T-helper 2 cell treated with Interferon-gamma antibody and Interleukin-4, amounts not matched to agents 5 μg/mL and 100 μg/mL, for 36 hours (primary cell): ENCODE measurements around the gene SLC7A10.

ENCODE experiments used
- DNase-seq: peaks from one replicate; pipeline ENCODE4 v3.0.0; 2021; ENCODE audit warnings: low spot score
- H3K27ac Mint-ChIP-seq: one replicate; pipeline ENCODE4 v1.8.0; 2021; ENCODE audit warnings: mild to moderate bottlenecking, mixed read lengths
- H3K27me3 Mint-ChIP-seq: one replicate; pipeline ENCODE4 v1.8.0; 2021; ENCODE audit warnings: low read depth, mixed read lengths
- H3K36me3 Mint-ChIP-seq: one replicate; pipeline ENCODE4 v1.8.0; 2021; ENCODE audit warnings: low read depth, mixed read lengths
- H3K4me1 Mint-ChIP-seq: one replicate; pipeline ENCODE4 v1.8.0; 2021; ENCODE audit warnings: low read depth, mixed read lengths
- H3K4me3 Mint-ChIP-seq: one replicate; pipeline ENCODE4 v1.8.0; 2022; ENCODE audit warnings: mild to moderate bottlenecking, moderate library complexity, mixed read lengths
- H3K9me3 Mint-ChIP-seq: one replicate; pipeline ENCODE4 v1.8.0; 2021; ENCODE audit warnings: mixed read lengths

Gene SLC7A10

GRCh38 chr19:33248954-33249613 is 23.4 kb upstream of the SLC7A10 start:
- DNase-seq: no peak
- no peaks in the 10 kb centered on the region for H3K36me3 Mint-ChIP-seq
- H3K27ac Mint-ChIP-seq: no peak overlapping the region
- no peak overlapping the region for H3K4me3 Mint-ChIP-seq
- no peaks in the 10 kb centered on the region for H3K27me3 Mint-ChIP-seq
- no peaks in the 10 kb centered on the region for H3K9me3 Mint-ChIP-seq
- no peaks in the 10 kb centered on the region for H3K4me1 Mint-ChIP-seq

- Mint-ChIP-seq H3K27me3 (no peaks in the 10 kb centered on the region), H3K9me3 (no peaks in the 10 kb centered on the region), H3K4me3 (no peak overlapping the region), H3K4me1 (no peaks in the 10 kb centered on the region), H3K27ac (no peak overlapping the region), H3K36me3 (no peaks in the 10 kb centered on the region)
- no peak for DNase-seq
Measured at GRCh38 chr19:33248553-33248953, 22.9 kb upstream of the SLC7A10 start.

GRCh38 chr19:33248104-33248503 is 22.5 kb upstream of the SLC7A10 start:
- Mint-ChIP-seq H3K36me3 (no peaks in the 10 kb centered on the region), H3K4me3 (no peak overlapping the region), H3K27ac (no peak overlapping the region), H3K27me3 (no peaks in the 10 kb centered on the region), H3K4me1 (no peaks in the 10 kb centered on the region), H3K9me3 (no peaks in the 10 kb centered on the region)
- DNase-seq: no peak

GRCh38 chr19:33247441-33247819 is 21.8 kb upstream of the SLC7A10 start:
- Mint-ChIP-seq H3K4me1 (no peaks in the 10 kb centered on the region), H3K27ac (no peak overlapping the region), H3K4me3 (no peak overlapping the region), H3K36me3 (no peaks in the 10 kb centered on the region), H3K27me3 (no peaks in the 10 kb centered on the region), H3K9me3 (no peaks in the 10 kb centered on the region)
- DNase-seq: no peak

GRCh38 chr19:33246709-33247440 is 21.2 kb upstream of the SLC7A10 start:
- no peaks in the 10 kb centered on the region for H3K36me3 Mint-ChIP-seq
- no peak overlapping the region for H3K27ac Mint-ChIP-seq
- H3K4me1 Mint-ChIP-seq: no peaks in the 10 kb centered on the region
- no peaks in the 10 kb centered on the region for H3K27me3 Mint-ChIP-seq
- DNase-seq: no peak
- H3K4me3 Mint-ChIP-seq: no peak overlapping the region
- H3K9me3 Mint-ChIP-seq: no peaks in the 10 kb centered on the region

- Mint-ChIP-seq H3K27me3 (no peaks in the 10 kb centered on the region), H3K27ac (no peak overlapping the region), H3K4me1 (no peaks in the 10 kb centered on the region), H3K36me3 (no peaks in the 10 kb centered on the region), H3K4me3 (no peak overlapping the region), H3K9me3 (no peaks in the 10 kb centered on the region)
- DNase-seq: no peak
Measured at GRCh38 chr19:33245948-33246708, 20.5 kb upstream of the SLC7A10 start.

GRCh38 chr19:33242911-33243310 is 17.3 kb upstream of the SLC7A10 start:
- H3K27me3 Mint-ChIP-seq: no peaks in the 10 kb centered on the region
- no peak overlapping the region for H3K4me3 Mint-ChIP-seq
- H3K36me3 Mint-ChIP-seq: no peaks in the 10 kb centered on the region
- no peaks in the 10 kb centered on the region for H3K4me1 Mint-ChIP-seq
- DNase-seq: no peak
- no peak overlapping the region for H3K27ac Mint-ChIP-seq
- H3K9me3 Mint-ChIP-seq: no peaks in the 10 kb centered on the region

GRCh38 chr19:33242131-33242530 is 16.5 kb upstream of the SLC7A10 start:
- no peak for DNase-seq
- no peaks in the 10 kb centered on the region for H3K27me3 Mint-ChIP-seq
- H3K4me1 Mint-ChIP-seq: no peaks in the 10 kb centered on the region
- H3K4me3 Mint-ChIP-seq: no peak overlapping the region
- H3K27ac Mint-ChIP-seq: no peak overlapping the region
- no peaks in the 10 kb centered on the region for H3K9me3 Mint-ChIP-seq
- no peaks in the 10 kb centered on the region for H3K36me3 Mint-ChIP-seq

GRCh38 chr19:33241530-33242101 is 16.0 kb upstream of the SLC7A10 start:
- Mint-ChIP-seq H3K4me1 (no peaks in the 10 kb centered on the region), H3K4me3 (no peak overlapping the region), H3K9me3 (no peaks in the 10 kb centered on the region), H3K36me3 (no peaks in the 10 kb centered on the region), H3K27me3 (no peaks in the 10 kb centered on the region), H3K27ac (no peak overlapping the region)
- no peak for DNase-seq

GRCh38 chr19:33241091-33241529 is 15.5 kb upstream of the SLC7A10 start:
- DNase-seq: no peak
- no peaks in the 10 kb centered on the region for H3K36me3 Mint-ChIP-seq
- H3K27me3 Mint-ChIP-seq: no peaks in the 10 kb centered on the region
- H3K9me3 Mint-ChIP-seq: no peaks in the 10 kb centered on the region
- no peak overlapping the region for H3K4me3 Mint-ChIP-seq
- H3K27ac Mint-ChIP-seq: no peak overlapping the region
- H3K4me1 Mint-ChIP-seq: no peaks in the 10 kb centered on the region

GRCh38 chr19:33240181-33240771 is 14.6 kb upstream of the SLC7A10 start:
- H3K27me3 Mint-ChIP-seq: no peaks in the 10 kb centered on the region
- no peak for DNase-seq
- no peaks in the 10 kb centered on the region for H3K9me3 Mint-ChIP-seq
- H3K4me1 Mint-ChIP-seq: peaks cover 2% of the 10 kb centered on the region
- no peaks in the 10 kb centered on the region for H3K36me3 Mint-ChIP-seq
- H3K4me3 Mint-ChIP-seq: no peak overlapping the region
- no peak overlapping the region for H3K27ac Mint-ChIP-seq

- Mint-ChIP-seq H3K36me3 (no peaks in the 10 kb centered on the region), H3K4me3 (no peak overlapping the region)
Measured at GRCh38 chr19:33239223-33239975, 13.7 kb upstream of the SLC7A10 start.

GRCh38 chr19:33238481-33239149 is 13.0 kb upstream of the SLC7A10 start:
- Mint-ChIP-seq H3K27me3 (no peaks in the 10 kb centered on the region), H3K9me3 (no peaks in the 10 kb centered on the region), H3K4me1 (peaks cover 3% of the 10 kb centered on the region), H3K4me3 (no peak overlapping the region), H3K36me3 (no peaks in the 10 kb centered on the region), H3K27ac (no peak overlapping the region)
- DNase-seq: no peak

More at GRCh38 chr19:33239223-33239975, 13.7 kb upstream of the SLC7A10 start:
- Mint-ChIP-seq H3K27ac (no peak overlapping the region), H3K27me3 (no peaks in the 10 kb centered on the region), H3K9me3 (no peaks in the 10 kb centered on the region), H3K4me1 (peaks cover 3% of the 10 kb centered on the region)
- no peak for DNase-seq
